Aorta (tissue), 5 donors: ENCODE measurements around the gene COL5A1. TPM values are rescaled to one million over a fixed set of nuclear protein-coding genes. Genes with fewer than 3 reads are reported as not detected.
A peak's percentile ranks its signal among the peaks of the same experiment; 100 is the strongest.

Source experiments
- ATAC-seq: fragments of 200-7000 bp; cut with Tn5 transposase; one replicate; pipeline ENCODE4 v1.9.1; 2022; ENCODE audit warnings: moderate library complexity; ENCODE audit not compliant: low FRiP score
- DNase-seq, 2 donors: peaks; one replicate each; pipeline ENCODE4 v3.0.0-alpha.2; 2020
- H3K27ac ChIP-seq, 2 donors: one replicate each; pipeline ENCODE4 v1.5.1; 2013; ENCODE audit warnings: low read length in 2 of 2, mild to moderate bottlenecking in 2 of 2, moderate library complexity in 2 of 2, control low read depth in 1 of 2, inconsistent platforms in 1 of 2, low read depth in 1 of 2
- H3K27me3 ChIP-seq, 2 donors: one replicate each; pipeline ENCODE4 v1.6.1; 2013; ENCODE audit warnings: control low read depth in 1 of 2, low read length in 1 of 2, mild to moderate bottlenecking in 1 of 2, moderate library complexity in 1 of 2; ENCODE audit not compliant: insufficient read depth in 2 of 2, control insufficient read depth in 1 of 2
- H3K36me3 ChIP-seq, 2 donors: one replicate each; pipeline ENCODE4 v1.6.1; 2013; ENCODE audit warnings: control low read depth in 1 of 2, low read length in 1 of 2, mild to moderate bottlenecking in 1 of 2; ENCODE audit not compliant: insufficient read depth in 2 of 2, control insufficient read depth in 1 of 2
- H3K4me1 ChIP-seq, 2 donors: one replicate each; pipeline ENCODE4 v1.6.1; 2013; ENCODE audit warnings: low read length in 2 of 2, control low read depth in 1 of 2, mild to moderate bottlenecking in 1 of 2, moderate library complexity in 1 of 2; ENCODE audit not compliant: insufficient read depth in 2 of 2, control insufficient read depth in 1 of 2
- H3K4me3 ChIP-seq, 2 donors: one replicate each; pipeline ENCODE4 v1.5.1; 2013; ENCODE audit warnings: low read length in 2 of 2, control low read depth in 1 of 2, mild to moderate bottlenecking in 1 of 2
- H3K9me3 ChIP-seq: one replicate; pipeline ENCODE4 v1.6.1; 2013; ENCODE audit warnings: mild to moderate bottlenecking, low read length; ENCODE audit not compliant: control insufficient read depth
- WGBS, 2 donors: extraction: QIAGEN DNeasy Blood & Tissue Kit; methylation state at CpG; one replicate each; pipeline ENCODE4 v1.1.7; 2013; 5-methylcytosine and 5-hydroxymethylcytosine counted together
- intact Hi-C, 2 donors: fragments of 100-400 bp; cut with DNase I; formaldehyde crosslinking; loops; one replicate each; pipeline versions ENCODE4 v1.14.2 to v1.15.0; 2022
- polyA plus RNA-seq, 2 donors: library from polyadenylated mRNA; stranded (reverse); fragments of 200-250 nt; gene quantifications; one replicate each; pipeline ENCODE4 v1.2.3, GENCODE V29; 2013
- total RNA-seq, 2 donors: library from RNA; stranded (reverse); fragmentation: NEBNext Ultra II Directional; extraction: Animal tissue kit (Norgen Biotek cat#: 25700); gene quantifications; one replicate each; pipeline ENCODE4 v1.2.1, GENCODE V29; 2021
- donor health status: healthy with polysubstance abuse.
- donor health status: Bipolar disorder and iron deficiency.
- donor health status: DM: no; HTN: no; CAD: no.
- donor health status: DM: no; HTN: no; CAD: no.
- donor health status: DM: yes; HTN: yes; CAD: no.

Gene COL5A1
- total and polyA plus RNA-seq, 4 donors, result 18.7 to 159 (median 82.8) TPM

GRCh38 chr9:134728021-134728795 is 86.6 kb downstream of the COL5A1 start:
- intact Hi-C loops, result no loop called here
- Histone ChIP-seq H3K27ac (no peak overlapping the region), H3K27me3 (no peaks in the 10 kb centered on the region), H3K36me3 (no peaks in the 10 kb centered on the region), H3K9me3 (no peaks in the 10 kb centered on the region), H3K4me3 (no peak overlapping the region), H3K4me1 (no peaks in the 10 kb centered on the region)
- DNase-seq, result no peak
- ATAC-seq, result no peak
- WGBS, 2 donors, result 84 to 86% methylated on average over 29 of the region's 29 CpGs

- Histone ChIP-seq H3K4me3 (no peak overlapping the region), H3K4me1 (no peaks in the 10 kb centered on the region), H3K27ac (no peak overlapping the region), H3K27me3 (no peaks in the 10 kb centered on the region), H3K9me3 (no peaks in the 10 kb centered on the region), H3K36me3 (no peaks in the 10 kb centered on the region)
- intact Hi-C loops, result no loop called here
- ATAC-seq (no peak), DNase-seq (peak in 1 of 2 donors; percentile 29)
- WGBS, 2 donors, result 84 to 87% methylated on average over 28 of the region's 28 CpGs
Observed at GRCh38 chr9:134728801-134729495, 87.3 kb downstream of the COL5A1 start.

- Histone ChIP-seq H3K4me3 (no peak overlapping the region), H3K36me3 (no peaks in the 10 kb centered on the region), H3K27ac (no peak overlapping the region), H3K27me3 (no peaks in the 10 kb centered on the region), H3K9me3 (no peaks in the 10 kb centered on the region), H3K4me1 (no peaks in the 10 kb centered on the region)
- WGBS, 2 donors, result 79 to 80% methylated on average over 23 of the region's 23 CpGs
- intact Hi-C loops, result no loop called here
- peak in 1 of 2 donors; percentile 47 for DNase-seq
- ATAC-seq, result no peak
Observed at GRCh38 chr9:134730011-134730760, 88.6 kb downstream of the COL5A1 start.

DNA sequence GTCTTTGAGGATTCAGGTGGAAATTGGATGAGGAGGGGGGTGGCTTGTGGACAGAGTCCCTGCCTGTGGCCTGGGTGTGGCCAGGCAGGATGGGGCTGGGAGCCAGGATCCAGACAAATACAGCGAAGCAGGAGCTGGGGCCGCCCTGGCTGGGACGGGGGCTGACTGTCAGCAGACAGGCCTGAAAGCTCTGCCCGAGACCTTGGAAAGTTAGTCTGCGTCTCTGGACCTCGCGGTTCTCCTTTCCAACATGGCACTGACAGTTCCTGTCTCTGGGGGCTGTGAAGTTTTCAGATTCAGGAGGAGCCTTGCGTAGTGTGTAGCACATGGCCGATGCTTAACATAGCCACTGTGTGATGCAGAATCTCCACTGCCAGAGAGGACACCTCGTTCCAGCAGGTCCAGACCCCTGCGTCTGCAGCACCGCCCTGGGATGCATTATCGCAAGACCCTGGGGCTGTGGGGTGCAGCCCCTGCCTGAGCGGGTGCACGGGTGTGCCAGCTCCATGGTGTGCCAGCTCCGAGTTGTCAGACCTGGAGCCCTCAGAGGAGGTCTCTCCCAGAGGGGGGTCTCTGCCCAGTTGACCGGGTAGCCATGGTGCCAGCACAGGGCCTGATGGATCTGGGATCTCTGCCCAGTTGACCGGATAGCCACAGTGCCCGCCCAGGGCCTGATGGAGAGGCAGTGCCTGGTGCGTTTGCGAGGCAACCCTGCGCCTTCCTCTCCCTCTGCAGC is 89.3 kb downstream of the COL5A1 start:
- no peaks in the 10 kb centered on the region for H3K4me1 ChIP-seq
- H3K4me3 ChIP-seq, result no peak overlapping the region
- ATAC-seq, result no peak
- no peak overlapping the region for H3K27ac ChIP-seq
- no peaks in the 10 kb centered on the region for H3K36me3 ChIP-seq
- H3K27me3 ChIP-seq, result no peaks in the 10 kb centered on the region
- WGBS, 2 donors, result 75 to 86% methylated on average over 21 to 22 of the region's 22 CpGs
- no peak for DNase-seq
- no peaks in the 10 kb centered on the region for H3K9me3 ChIP-seq
- intact Hi-C loops, result no loop called here

- H3K9me3 ChIP-seq, result no peaks in the 10 kb centered on the region
- DNase-seq (no peak), ATAC-seq (no peak)
- H3K4me1 ChIP-seq, result no peaks in the 10 kb centered on the region
- no peak overlapping the region for H3K27ac ChIP-seq
- intact Hi-C loops, result no loop called here
- H3K27me3 ChIP-seq, result no peaks in the 10 kb centered on the region
- 90 to 91% methylated on average over 42 to 45 of the region's 45 CpGs for WGBS, 2 donors
- H3K4me3 ChIP-seq, result no peak overlapping the region
- H3K36me3 ChIP-seq, result no peaks in the 10 kb centered on the region
Observed at GRCh38 chr9:134731497-134732391, 90.1 kb downstream of the COL5A1 start.

GRCh38 chr9:134732392-134733110 is 90.9 kb downstream of the COL5A1 start:
- no peaks in the 10 kb centered on the region for H3K9me3 ChIP-seq
- H3K4me3 ChIP-seq, result no peak overlapping the region
- no peaks in the 10 kb centered on the region for H3K36me3 ChIP-seq
- intact Hi-C loops, result no loop called here
- no peaks in the 10 kb centered on the region for H3K4me1 ChIP-seq
- no peaks in the 10 kb centered on the region for H3K27me3 ChIP-seq
- no peak for ATAC-seq
- DNase-seq, result no peak
- no peak overlapping the region for H3K27ac ChIP-seq
- WGBS, 2 donors, result 63 to 80% methylated on average over 26 of the region's 26 CpGs

DNA sequence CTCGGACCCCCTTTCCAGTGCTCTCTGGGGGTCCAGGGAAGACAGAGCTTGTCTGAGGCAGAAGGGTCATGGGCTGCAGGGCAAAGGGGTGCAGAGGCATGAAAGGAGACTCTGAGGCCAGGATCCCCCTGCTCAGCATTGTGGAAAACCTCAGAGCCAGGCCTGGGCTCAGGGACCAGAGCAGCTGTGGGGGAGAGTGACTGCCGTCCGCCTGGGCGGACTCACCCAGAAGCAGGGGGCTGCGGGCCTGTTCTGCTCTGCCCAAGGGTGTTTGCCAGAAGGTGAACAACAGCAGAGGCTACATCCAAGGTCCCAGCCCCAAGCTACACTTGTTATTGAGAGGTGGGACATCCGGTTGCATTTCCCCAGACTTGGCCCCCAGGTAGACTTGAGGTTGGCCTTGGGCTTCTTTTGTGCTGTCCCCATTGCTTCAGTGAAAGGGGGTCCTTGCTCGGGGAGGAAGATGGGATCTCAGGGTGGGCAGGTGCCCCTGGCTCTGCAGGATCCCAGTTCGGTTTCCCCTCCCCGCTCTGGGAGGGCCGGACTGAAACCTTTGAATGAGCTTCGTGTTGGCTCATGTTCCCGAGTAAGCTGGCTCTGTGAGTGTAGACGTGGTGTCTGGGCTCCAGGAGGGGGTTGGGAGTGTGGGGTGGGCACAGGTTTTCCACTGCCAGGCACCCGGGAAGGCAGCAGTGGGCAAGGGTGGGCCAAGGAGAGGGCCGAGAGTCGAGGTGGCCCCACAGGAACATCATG is 92.1 kb downstream of the COL5A1 start:
- no peaks in the 10 kb centered on the region for H3K36me3 ChIP-seq
- H3K27ac ChIP-seq, result no peak overlapping the region
- H3K9me3 ChIP-seq, result no peaks in the 10 kb centered on the region
- ATAC-seq, result no peak
- no peaks in the 10 kb centered on the region for H3K4me1 ChIP-seq
- H3K27me3 ChIP-seq, result no peaks in the 10 kb centered on the region
- WGBS, 2 donors, result 50 to 53% methylated on average over 16 of the region's 16 CpGs
- no peak for DNase-seq
- intact Hi-C loops, result no loop called here
- H3K4me3 ChIP-seq, result no peak overlapping the region
